GM18867 (cell line): ENCODE results near the gene PLEKHG5.

Experiments
- ATAC-seq: cut with Tn5 transposase; IDR thresholded peaks from one replicate; pipeline ENCODE4 v1.9.1; 2021; ENCODE audit warnings: mild to moderate bottlenecking, moderate library complexity; ENCODE audit not compliant: unreplicated experiment

PLEKHG5 gene

GRCh38 chr1:6477039-6477820 lies 14.2 kb downstream of the PLEKHG5 start:
- ATAC-seq: no peak

- no peak for ATAC-seq
Measured at GRCh38 chr1:6476483-6476882, 15.0 kb downstream of the PLEKHG5 start.

GRCh38 chr1:6475381-6476133 lies 15.9 kb downstream of the PLEKHG5 start:
- no peak for ATAC-seq

GRCh38 chr1:6474815-6475282 lies 16.6 kb downstream of the PLEKHG5 start:
- ATAC-seq: no peak

- ATAC-seq: no peak
Measured at GRCh38 chr1:6473974-6474814, 17.3 kb downstream of the PLEKHG5 start.

- ATAC-seq: no peak
Measured at GRCh38 chr1:6473156-6473555, 18.3 kb downstream of the PLEKHG5 start.

- no peak for ATAC-seq
Measured at GRCh38 chr1:6472391-6472790, 19.1 kb downstream of the PLEKHG5 start.

- ATAC-seq: no peak
Measured at GRCh38 chr1:6471970-6472368, 19.5 kb downstream of the PLEKHG5 start.

- no peak for ATAC-seq
Measured at GRCh38 chr1:6471086-6471969, 20.1 kb downstream of the PLEKHG5 start.

- no peak for ATAC-seq
Measured at GRCh38 chr1:6470132-6471085, 21.1 kb downstream of the PLEKHG5 start.

GRCh38 chr1:6468729-6469461 lies 22.6 kb downstream of the PLEKHG5 start:
- no peak for ATAC-seq

- ATAC-seq: no peak
Measured at GRCh38 chr1:6467744-6468688, 23.5 kb downstream of the PLEKHG5 start.

GRCh38 chr1:6467224-6467623 lies 24.2 kb downstream of the PLEKHG5 start:
- ATAC-seq: no peak

GRCh38 chr1:6466751-6467150 lies 24.7 kb downstream of the PLEKHG5 start:
- ATAC-seq: no peak

GRCh38 chr1:6466023-6466422 lies 25.4 kb downstream of the PLEKHG5 start, which contains the start of gene TNFRSF25:
Gene TNFRSF25, minus strand, starts transcription at chr1:6466173. Its CDS starts 66 bp downstream, at chr1:6466107.
- ATAC-seq: no peak

GRCh38 chr1:6465461-6466005 lies 25.9 kb downstream of the PLEKHG5 start:
- ATAC-seq: no peak

- ATAC-seq: no peak
Measured at GRCh38 chr1:6464915-6465314, 26.6 kb downstream of the PLEKHG5 start.
